PC-9 (cell line): ENCODE measurements around the gene MESP2. TPM values are rescaled to one million over a fixed set of nuclear protein-coding genes. Genes with fewer than 3 reads are reported as not detected.

Source experiments
- BruUV-seq: library from RNA; stranded (reverse); fragments of 400-500 nt; replicated peaks from 2 replicates; lab custom pipeline; 2021; lab: Mats Ljungman, UMichigan
- CTCF ChIA-PET: fragments of 300-600 bp; sonication (Branson Sonifier 250); formaldehyde crosslinking; loops from one replicate; lab custom pipeline; 2022; ENCODE audit warnings: antibody characterized with exemption; lab: Charles Lee
- POLR2A ChIA-PET: fragments of 300-600 bp; sonication (Branson Sonifier 250); formaldehyde crosslinking; loops from one replicate; lab custom pipeline; 2022; ENCODE audit warnings: antibody characterized with exemption; ENCODE audit not compliant: unreplicated experiment; lab: Charles Lee
- DNase-seq, 2 experiments: peaks; one replicate each; pipeline versions ENCODE4 v3.0.0 to v3.0.0-alpha.2; 2015 to 2022; ENCODE audit warnings: mixed read lengths in 1 of 2
- H2AFZ ChIP-seq: fragments of 200-600 bp; sonication (generic); 2 replicates; pipeline ENCODE4 v1.8.1; 2017; ENCODE audit warnings: antibody characterized with exemption
- H3F3A ChIP-seq: fragments of 200-600 bp; sonication (generic); 2 replicates; pipeline ENCODE4 v1.8.1; 2017; ENCODE audit warnings: antibody characterized with exemption, mild to moderate bottlenecking, low read depth; ENCODE audit not compliant: insufficient read depth
- H3K27ac ChIP-seq: fragments of 200-600 bp; sonication (generic); 2 replicates; pipeline ENCODE4 v1.6.1; 2016; ENCODE audit warnings: mixed run types
- H3K27me3 ChIP-seq: fragments of 200-600 bp; sonication (generic); 2 replicates; pipeline ENCODE4 v1.6.1; 2016; ENCODE audit warnings: low read depth, mixed run types; ENCODE audit not compliant: insufficient read depth
- H3K36me3 ChIP-seq: fragments of 200-600 bp; sonication (generic); 2 replicates; pipeline ENCODE4 v1.6.1; 2016; ENCODE audit warnings: low read depth, mixed run types
- H3K4me1 ChIP-seq: fragments of 200-600 bp; sonication (generic); replicated peaks from 2 replicates; pipeline ENCODE4 v1.6.1; 2016; ENCODE audit warnings: mixed run types; ENCODE audit not compliant: insufficient read depth
- H3K4me2 ChIP-seq: fragments of 200-600 bp; sonication (generic); 2 replicates; pipeline ENCODE4 v1.6.1; 2017; ENCODE audit warnings: mixed run types
- H3K4me3 ChIP-seq: fragments of 200-600 bp; sonication (generic); 2 replicates; pipeline ENCODE4 v1.6.1; 2016; ENCODE audit warnings: mixed run types
- H3K79me2 ChIP-seq: fragments of 200-600 bp; sonication (generic); 2 replicates; pipeline ENCODE4 v1.6.1; 2017; ENCODE audit warnings: low read depth, mixed run types
- H3K9me2 ChIP-seq: fragments of 200-600 bp; sonication (generic); 2 replicates; pipeline ENCODE4 v1.8.1; 2017; ENCODE audit warnings: mild to moderate bottlenecking; ENCODE audit not compliant: insufficient read depth
- H3K9me3 ChIP-seq: fragments of 200-600 bp; sonication (generic); 2 replicates; pipeline ENCODE4 v1.8.1; 2016; ENCODE audit warnings: low read depth; ENCODE audit not compliant: insufficient read depth
- H4K20me1 ChIP-seq: fragments of 200-600 bp; sonication (generic); 2 replicates; pipeline ENCODE4 v1.8.1; 2017; ENCODE audit not compliant: insufficient read depth
- EZH2 ChIP-seq: fragments of 200-600 bp; sonication (generic); IDR thresholded peaks from 2 replicates; pipeline ENCODE4 v1.8.0; 2017; ENCODE audit warnings: antibody characterized with exemption, low read depth
- intact Hi-C: fragments of 100-400 bp; cut with micrococcal nuclease; formaldehyde crosslinking; loops from one replicate; pipeline ENCODE4 v1.10.0; 2022; ENCODE audit not compliant: unreplicated experiment
- total RNA-seq: library from RNA; stranded (reverse); gene quantifications from 2 replicates; pipeline ENCODE4 v1.2.3, GENCODE V29; 2021
- TF ChIP-seq, protein P1 (sequence below): fragments of 200-600 bp; sonication (generic); conservative IDR thresholded peaks from 2 replicates; pipeline ENCODE4 v1.6.1; 2017; ENCODE audit warnings: mixed run types, antibody characterized with exemption, mild to moderate bottlenecking, moderate library complexity

Gene MESP2
- total RNA-seq, 1 experiment from 2014 or later: 1.3 TPM

DNA sequence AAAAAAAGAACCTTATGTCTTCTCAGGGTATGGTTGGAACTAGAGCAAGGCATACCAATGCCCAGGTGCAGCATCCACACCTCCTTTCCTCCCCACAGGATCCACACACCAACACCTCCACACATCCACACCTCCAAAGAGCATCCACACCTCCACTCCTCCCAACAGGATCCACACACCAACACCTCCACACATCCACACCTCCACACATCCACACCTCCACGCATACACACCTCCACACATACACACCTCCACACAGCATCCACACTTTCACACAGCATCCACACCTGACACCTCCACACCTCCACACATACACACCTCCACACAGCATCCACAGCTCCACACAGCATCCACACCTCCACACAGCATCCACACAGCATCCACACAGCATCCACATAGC, 30.4 kb upstream of the MESP2 start:
- no peaks in the 10 kb centered on the region for H3K36me3 ChIP-seq
- H3K4me1 ChIP-seq: peaks cover 14% of the 10 kb centered on the region
- H3K9me2 ChIP-seq: no peaks in the 10 kb centered on the region
- H4K20me1 ChIP-seq: no peaks in the 10 kb centered on the region
- intact Hi-C loops: no loop called here
- H3K4me3 ChIP-seq: no peak overlapping the region
- no peaks in the 10 kb centered on the region for H3K9me3 ChIP-seq
- H3K4me2 ChIP-seq: no peak overlapping the region
- H3K27ac ChIP-seq: no peak overlapping the region
- no peaks in the 10 kb centered on the region for H3K27me3 ChIP-seq
- H2AFZ ChIP-seq: no peak overlapping the region
- CTCF ChIA-PET: no interaction called here
- POLR2A ChIA-PET: interaction anchor here (0.5 to 0.7 kb wide), 2 partner anchors 17 to 148 kb away, joined by 3 to 10 read pairs; partner anchors contain the start of gene AP3S2
- H3K79me2 ChIP-seq: peaks cover 22% of the 10 kb centered on the region
- BruUV-seq: no TSS peak
- 0 out of 2 replicates have a peak, but pooled peaks cover 9% of the 10 kb centered on the region for H3F3A ChIP-seq
- no peak for TF ChIP-seq EZH2
- TF ChIP-seq, protein P1, sequence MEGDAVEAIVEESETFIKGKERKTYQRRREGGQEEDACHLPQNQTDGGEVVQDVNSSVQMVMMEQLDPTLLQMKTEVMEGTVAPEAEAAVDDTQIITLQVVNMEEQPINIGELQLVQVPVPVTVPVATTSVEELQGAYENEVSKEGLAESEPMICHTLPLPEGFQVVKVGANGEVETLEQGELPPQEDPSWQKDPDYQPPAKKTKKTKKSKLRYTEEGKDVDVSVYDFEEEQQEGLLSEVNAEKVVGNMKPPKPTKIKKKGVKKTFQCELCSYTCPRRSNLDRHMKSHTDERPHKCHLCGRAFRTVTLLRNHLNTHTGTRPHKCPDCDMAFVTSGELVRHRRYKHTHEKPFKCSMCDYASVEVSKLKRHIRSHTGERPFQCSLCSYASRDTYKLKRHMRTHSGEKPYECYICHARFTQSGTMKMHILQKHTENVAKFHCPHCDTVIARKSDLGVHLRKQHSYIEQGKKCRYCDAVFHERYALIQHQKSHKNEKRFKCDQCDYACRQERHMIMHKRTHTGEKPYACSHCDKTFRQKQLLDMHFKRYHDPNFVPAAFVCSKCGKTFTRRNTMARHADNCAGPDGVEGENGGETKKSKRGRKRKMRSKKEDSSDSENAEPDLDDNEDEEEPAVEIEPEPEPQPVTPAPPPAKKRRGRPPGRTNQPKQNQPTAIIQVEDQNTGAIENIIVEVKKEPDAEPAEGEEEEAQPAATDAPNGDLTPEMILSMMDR: no peak
- no peak for DNase-seq

DNA sequence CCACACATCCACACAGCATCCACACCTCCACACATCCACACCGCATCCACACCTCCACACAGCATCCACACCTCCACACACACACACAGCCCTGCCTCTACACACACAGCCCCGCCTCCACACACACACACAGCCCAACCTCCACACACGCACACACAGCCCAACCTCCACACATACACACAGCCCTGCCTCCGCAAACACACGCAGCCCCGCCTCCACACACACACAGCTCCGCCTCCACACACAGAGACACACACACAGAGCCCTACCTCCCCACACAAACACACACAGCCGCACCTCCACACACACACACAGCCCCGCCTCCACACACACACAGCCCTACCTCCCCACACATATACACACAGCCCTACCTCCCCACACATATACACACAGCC, 29.7 kb upstream of the MESP2 start:
- no TSS peak for BruUV-seq
- no peaks in the 10 kb centered on the region for H3K9me3 ChIP-seq
- no peak overlapping the region for H3K27ac ChIP-seq
- H3K79me2 ChIP-seq: peaks cover 22% of the 10 kb centered on the region
- H3K4me1 ChIP-seq: peaks cover 16% of the 10 kb centered on the region
- POLR2A ChIA-PET: interaction anchor here (0.5 kb wide), 1 partner anchor 16 kb away, joined by 10 read pairs; no protein-coding TSS in a partner anchor
- no peak for DNase-seq
- H3K9me2 ChIP-seq: no peaks in the 10 kb centered on the region
- no peak for TF ChIP-seq EZH2
- TF ChIP-seq, protein P1: no peak
- H2AFZ ChIP-seq: no peak overlapping the region
- no peaks in the 10 kb centered on the region for H3K27me3 ChIP-seq
- CTCF ChIA-PET: no interaction called here
- intact Hi-C loops: no loop called here
- H4K20me1 ChIP-seq: no peaks in the 10 kb centered on the region
- H3K4me3 ChIP-seq: no peak overlapping the region
- H3K4me2 ChIP-seq: no peak overlapping the region
- peaks cover 10% of the 10 kb centered on the region for H3F3A ChIP-seq
- no peaks in the 10 kb centered on the region for H3K36me3 ChIP-seq

GRCh38 chr15:89747708-89748682, 28.1 kb upstream of the MESP2 start:
- Histone ChIP-seq H3K36me3 (no peaks in the 10 kb centered on the region), H3K9me3 (no peaks in the 10 kb centered on the region), H3K27me3 (no peaks in the 10 kb centered on the region), H3F3A (peaks cover 25% of the 10 kb centered on the region), H3K9me2 (no peaks in the 10 kb centered on the region), H3K27ac (no peak overlapping the region), H3K4me2 (peak overlapping the region; percentile 99), H2AFZ (no peak overlapping the region), H4K20me1 (no peaks in the 10 kb centered on the region), H3K4me1 (peaks cover 31% of the 10 kb centered on the region), H3K4me3 (peak overlapping the region; percentile 9; the same call in 1 of the 2 replicates), H3K79me2 (peaks cover 22% of the 10 kb centered on the region)
- POLR2A ChIA-PET: no interaction called here
- no TSS peak for BruUV-seq
- no peak for DNase-seq
- intact Hi-C loops: no loop called here
- TF ChIP-seq, protein P1: no peak
- TF ChIP-seq EZH2: no peak
- CTCF ChIA-PET: no interaction called here
